ENCODE measurements around the gene ASCC3. TPM values are rescaled to one million over a fixed set of nuclear protein-coding genes. Genes with fewer than 3 reads are reported as not detected.

The ASCC3 gene
- polyA plus RNA-seq, 2 of the 4 experiments (the other 2 are of a cell fraction) = 17.4 to 35.3 TPM

- ChIA-PET POLR2A (no interaction called here), CTCF (no interaction called here)
- DNase-seq (ENCODE audit: low read depth in 1 of 2, low spot score in 1 of 2) (no peak), ATAC-seq (no peak), FAIRE-seq (no peak)
- Histone ChIP-seq H3K4me2 (no peak overlapping the region), H3K4me1 (no peaks in the 10 kb centered on the region), H3K4me3 (no peak overlapping the region), H3K9me3 (no peaks in the 10 kb centered on the region), H3K27ac (no peak overlapping the region)
- TF ChIP-seq ESRRA (IDR thresholded peaks at IDR 0.05; ENCODE audit: borderline replicate concordance, low read length) = no peak
- TF ChIP-seq USF2 (IDR thresholded peaks at IDR 0.05) = no peak
- no peak for TF ChIP-seq TFCP2L1 (CRISPR knock-in tag; IDR thresholded peaks at IDR 0.05)
- TF ChIP-seq MAFK (IDR thresholded peaks at IDR 0.05; ENCODE audit: partially characterized antibody) = no peak
- TF ChIP-seq NR3C1 (IDR thresholded peaks at IDR 0.05) = no peak
- TF ChIP-seq MYC (IDR thresholded peaks at IDR 0.05; ENCODE audit: borderline replicate concordance, low read length) = no peak
- no peak for TF ChIP-seq MAX (IDR thresholded peaks at IDR 0.05)
- no peak for TF ChIP-seq TP53 (CRISPR knock-in tag; IDR thresholded peaks at IDR 0.05)
- no peak for TF ChIP-seq EHF (CRISPR knock-in tag; IDR thresholded peaks at IDR 0.05)
- no peak for TF ChIP-seq POLR2AphosphoS2 (conservative IDR thresholded peaks at IDR 0.05; ENCODE audit: low read length)
- 76% methylated on average over 3 of the region's 3 CpGs for WGBS (ENCODE audit: missing lambda C conversion rate)
Measured at GRCh38 chr6:100592929-100593328, 288.2 kb downstream of the ASCC3 start.

- no peak for ATAC-seq
- TF ChIP-seq TP53 (CRISPR knock-in tag; IDR thresholded peaks at IDR 0.05) = no peak
- TF ChIP-seq SREBF2 (IDR thresholded peaks at IDR 0.05) = no peak
- TF ChIP-seq ATOH8 (CRISPR knock-in tag; IDR thresholded peaks at IDR 0.05; ENCODE audit: low read depth) = no peak
- no peak for TF ChIP-seq CBX8 (IDR thresholded peaks at IDR 0.05)
- TF ChIP-seq BHLHE40 (IDR thresholded peaks at IDR 0.05; ENCODE audit: low read depth, low read length) = no peak
- no peak for TF ChIP-seq KDM5A (IDR thresholded peaks at IDR 0.05)
- TF ChIP-seq ZSCAN20 (CRISPR knock-in tag; IDR thresholded peaks at IDR 0.05) = no peak
- TF ChIP-seq KDM1A (IDR thresholded peaks at IDR 0.05; ENCODE audit: low read depth) = no peak
- TF ChIP-seq RARB (CRISPR knock-in tag; IDR thresholded peaks at IDR 0.05) = no peak
- TF ChIP-seq NPAS2 (CRISPR knock-in tag; IDR thresholded peaks at IDR 0.05; ENCODE audit: borderline replicate concordance) = no peak
- TF ChIP-seq EHMT2 (IDR thresholded peaks at IDR 0.05; ENCODE audit: low read depth) = no peak
- TF ChIP-seq RAD21 (conservative IDR thresholded peaks at IDR 0.05 in 1 of 2, IDR thresholded peaks at IDR 0.05 in 1 of 2) = no peak
- TF ChIP-seq POLR2A (IDR thresholded peaks at IDR 0.05; ENCODE audit: low read length) = no peak
- TF ChIP-seq ZNF302 (CRISPR knock-in tag; IDR thresholded peaks at IDR 0.05) = no peak
- TF ChIP-seq MAFK (IDR thresholded peaks at IDR 0.05; ENCODE audit: partially characterized antibody) = no peak
- TF ChIP-seq HES2 (IDR thresholded peaks at IDR 0.05) = no peak
- no peak for TF ChIP-seq HOXB5 (CRISPR knock-in tag; IDR thresholded peaks at IDR 0.05)
- no peak for TF ChIP-seq HOXA7 (CRISPR knock-in tag; IDR thresholded peaks at IDR 0.05)
- no peak for TF ChIP-seq JUN (IDR thresholded peaks at IDR 0.05)
- ChIA-PET POLR2A (no interaction called here), CTCF (no interaction called here)
- DNase-seq (ENCODE audit: low read depth in 1 of 2, low spot score in 1 of 2) = no peak
- WGBS (ENCODE audit: missing lambda C conversion rate) = 87% methylated on average over 4 of the region's 4 CpGs
- no peaks in the 10 kb centered on the region for H3K4me1 ChIP-seq
- H3K9me3 ChIP-seq = 0 out of 3 replicates have a peak, but pooled peaks cover 5% of the 10 kb centered on the region
- no peak overlapping the region for H3K4me3 ChIP-seq
- no peak for FAIRE-seq
- H3K27ac ChIP-seq = no peak overlapping the region
- H3K4me2 ChIP-seq = no peak overlapping the region
Measured at GRCh38 chr6:100577425-100577824, 303.7 kb downstream of the ASCC3 start.
